K562 (cell line): Measurements from ENCODE around the gene DNAH3. TPM values are rescaled to one million over a fixed set of nuclear protein-coding genes. Genes with fewer than 3 reads are reported as not detected.
A peak's percentile ranks its signal among the peaks of the same experiment; 100 is the strongest.

Experiments
- ARID2 ChIP-seq: fragments of 450-650 bp; IDR thresholded peaks from 2 replicates; pipeline ENCODE4 v1.6.1; 2017; ENCODE audit warnings: antibody characterized with exemption, mild to moderate bottlenecking
- BHLHE40 ChIP-seq: IDR thresholded peaks from 2 replicates; pipeline ENCODE4 v1.6.1; 2011; ENCODE audit warnings: low read length, improper control_type of control experiment
- CCAR2 ChIP-seq: fragments of 200-400 bp; formaldehyde crosslinking; IDR thresholded peaks from 2 replicates; pipeline ENCODE4 v1.6.1; 2017; ENCODE audit warnings: mild to moderate bottlenecking, low read depth, low read length
- EHMT2 ChIP-seq: fragments of 450-650 bp; IDR thresholded peaks from 2 replicates; pipeline ENCODE4 v1.6.1; 2018; ENCODE audit warnings: antibody characterized with exemption
- GTF2E2 ChIP-seq: fragments of 200-800 bp; sonication (Bioruptor generic); IDR thresholded peaks from 2 replicates; pipeline ENCODE4 v1.6.1; 2016; ENCODE audit warnings: missing genetic modification characterization, missing compliant biosample characterization
- JUNB ChIP-seq: fragments of 450-650 bp; formaldehyde crosslinking; conservative IDR thresholded peaks from 2 replicates; pipeline ENCODE4 v1.4.0; 2020; ENCODE audit warnings: mild to moderate bottlenecking
- MCM2 ChIP-seq: fragments of 450-650 bp; IDR thresholded peaks from 2 replicates; pipeline ENCODE4 v1.6.1; 2017; ENCODE audit warnings: low read depth, mild to moderate bottlenecking
- MCM7 ChIP-seq, 2 experiments: fragments of 450-650 bp; IDR thresholded peaks; 2 replicates each; pipeline ENCODE4 v1.6.1; 2016 to 2018
- MXI1 ChIP-seq: IDR thresholded peaks from 2 replicates; pipeline ENCODE4 v1.6.1; 2011; ENCODE audit warnings: low read depth, mild to moderate bottlenecking, improper control_type of control experiment, low read length
- NBN ChIP-seq: fragments of 450-650 bp; IDR thresholded peaks from 2 replicates; pipeline ENCODE4 v1.6.1; 2016; ENCODE audit warnings: low read depth, mild to moderate bottlenecking
- POLR2A ChIP-seq: fragments of 450-650 bp; conservative IDR thresholded peaks from 2 replicates; pipeline ENCODE4 v1.6.1; 2016
- POLR3A ChIP-seq: IDR thresholded peaks from 2 replicates; pipeline ENCODE4 v1.6.1; 2011; ENCODE audit warnings: borderline replicate concordance, mild to moderate bottlenecking, moderate library complexity; ENCODE audit not compliant: insufficient read length, insufficient read depth; ENCODE audit errors: extremely low read depth
- SMARCC2 ChIP-seq: fragments of 450-650 bp; IDR thresholded peaks from 2 replicates; pipeline ENCODE4 v1.6.1; 2017; ENCODE audit warnings: antibody characterized with exemption, moderate library complexity, mild to moderate bottlenecking, low read depth
- SRSF9 ChIP-seq: fragments of 200-400 bp; formaldehyde crosslinking; IDR thresholded peaks from 2 replicates; pipeline ENCODE4 v1.6.1; 2017; ENCODE audit warnings: low read depth, low read length, borderline replicate concordance
- TRIM25 ChIP-seq: fragments of 450-650 bp; IDR thresholded peaks from 2 replicates; pipeline ENCODE4 v1.7.0; 2016; ENCODE audit warnings: borderline replicate concordance
- VEZF1 ChIP-seq: fragments of 200-800 bp; sonication (Bioruptor generic); IDR thresholded peaks from 2 replicates; pipeline ENCODE4 v1.6.1; 2017; ENCODE audit warnings: missing genetic modification characterization, missing compliant biosample characterization
- WHSC1 ChIP-seq: IDR thresholded peaks from one replicate; pipeline ENCODE4 v1.6.1; 2012; ENCODE audit warnings: low read length, control low read depth, inconsistent platforms
- ZNF239 ChIP-seq: fragments of 250-450 bp; sonication (Bioruptor Pico); IDR thresholded peaks from 2 replicates; pipeline ENCODE4 v1.4.0; 2020; ENCODE audit warnings: mild to moderate bottlenecking
- ZNF282 ChIP-seq: sonication (generic); formaldehyde crosslinking; IDR thresholded peaks from 2 replicates; pipeline ENCODE4 v1.8.1; 2023; ENCODE audit warnings: missing genetic modification reagents
- polyA plus RNA-seq, 8 experiments: library from polyadenylated mRNA; depleted of rRNA in 4 of 8; stranded (reverse) in 5 of 8; unstranded in 3 of 8; fragments of >200 nt; fragmentation: Nextera tagmentation in 2 of 8; fragmentation: Illumina TruSeq in 1 of 8; extraction: Ambion mirVana in 2 of 8; extraction: Trizol in 1 of 8; gene quantifications; 2 replicates each; pipeline versions ENCODE4 v1.2.1 to v1.2.3, GENCODE V29; 2011 to 2014; ENCODE audit warnings: inconsistent platforms in 1 of 8, missing spikeins in 1 of 8
- total RNA-seq, 7 experiments: library from RNA; depleted of rRNA in 6 of 7; stranded (reverse); fragments of >200 nt in 6 of 7; fragmentation: Illumina TruSeq in 2 of 7; extraction: Trizol in 2 of 7; gene quantifications; 2 replicates each; pipeline versions ENCODE4 v1.2.1 to v1.2.3, GENCODE V29; 2011 to 2021; ENCODE audit warnings: low replicate concordance in 1 of 7
- TF ChIP-seq, protein P1 (sequence below): fragments of 250-450 bp; sonication (Bioruptor Pico); IDR thresholded peaks from 2 replicates; pipeline ENCODE4 v1.8.0; 2022; ENCODE audit warnings: inconsistent platforms
- TF ChIP-seq, protein P2 (sequence below), 2 experiments: fragments of 250-450 bp in 1 of 2; fragments of 450-650 bp in 1 of 2; sonication (Bioruptor Pico) in 1 of 2; IDR thresholded peaks; 2 replicates each; pipeline versions ENCODE4 v1.6.1 to v1.8.0; 2016 to 2021; ENCODE audit warnings: mild to moderate bottlenecking in 2 of 2, moderate library complexity in 2 of 2, missing compliant biosample characterization in 1 of 2, missing genetic modification characterization in 1 of 2
- TF ChIP-seq, protein P3 (sequence below): sonication (generic); formaldehyde crosslinking; IDR thresholded peaks from 2 replicates; pipeline ENCODE4 v1.8.1; 2023; ENCODE audit warnings: mild to moderate bottlenecking, missing genetic modification reagents

DNAH3 gene
- total and polyA plus RNA-seq, 9 of the 15 experiments (the other 6 are each of a cell fraction or from before 2014, with no cell fraction given), result 0.32 to 0.84 (median 0.44) TPM

GRCh38 chr16:21116148-21116693, 34.4 kb downstream of the DNAH3 start (continued):
- peak; percentile 44; the same call in 1 of the 2 replicates for TF ChIP-seq VEZF1 (CRISPR knock-in tag)
- TF ChIP-seq CCAR2, result no peak
- TF ChIP-seq GTF2E2, result no peak
- TF ChIP-seq WHSC1, result no peak
- no peak for TF ChIP-seq JUNB (CRISPR knock-in tag)
- TF ChIP-seq ARID2, result no peak
- TF ChIP-seq MCM7 (IDR thresholded peaks at IDR 0.05), result no peak
- TF ChIP-seq ZNF239, result no peak
- TF ChIP-seq MCM2, result no peak
- no peak for TF ChIP-seq SMARCC2
- TF ChIP-seq MXI1, result no peak
- no peak for TF ChIP-seq ZNF282
- peak; percentile 68 for TF ChIP-seq POLR2A
- TF ChIP-seq, protein P1, sequence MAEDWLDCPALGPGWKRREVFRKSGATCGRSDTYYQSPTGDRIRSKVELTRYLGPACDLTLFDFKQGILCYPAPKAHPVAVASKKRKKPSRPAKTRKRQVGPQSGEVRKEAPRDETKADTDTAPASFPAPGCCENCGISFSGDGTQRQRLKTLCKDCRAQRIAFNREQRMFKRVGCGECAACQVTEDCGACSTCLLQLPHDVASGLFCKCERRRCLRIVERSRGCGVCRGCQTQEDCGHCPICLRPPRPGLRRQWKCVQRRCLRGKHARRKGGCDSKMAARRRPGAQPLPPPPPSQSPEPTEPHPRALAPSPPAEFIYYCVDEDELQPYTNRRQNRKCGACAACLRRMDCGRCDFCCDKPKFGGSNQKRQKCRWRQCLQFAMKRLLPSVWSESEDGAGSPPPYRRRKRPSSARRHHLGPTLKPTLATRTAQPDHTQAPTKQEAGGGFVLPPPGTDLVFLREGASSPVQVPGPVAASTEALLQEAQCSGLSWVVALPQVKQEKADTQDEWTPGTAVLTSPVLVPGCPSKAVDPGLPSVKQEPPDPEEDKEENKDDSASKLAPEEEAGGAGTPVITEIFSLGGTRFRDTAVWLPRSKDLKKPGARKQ (CRISPR knock-in tag), result no peak
- TF ChIP-seq SRSF9, result no peak
- TF ChIP-seq POLR3A, result no peak
- TF ChIP-seq, protein P2, sequence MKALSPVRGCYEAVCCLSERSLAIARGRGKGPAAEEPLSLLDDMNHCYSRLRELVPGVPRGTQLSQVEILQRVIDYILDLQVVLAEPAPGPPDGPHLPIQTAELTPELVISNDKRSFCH (CRISPR knock-in tag; IDR thresholded peaks at IDR 0.05), result no peak
- TF ChIP-seq, protein P2 (tag; IDR thresholded peaks at IDR 0.05), result no peak
- TF ChIP-seq TRIM25, result no peak
- no peak for TF ChIP-seq NBN
- TF ChIP-seq, protein P3, sequence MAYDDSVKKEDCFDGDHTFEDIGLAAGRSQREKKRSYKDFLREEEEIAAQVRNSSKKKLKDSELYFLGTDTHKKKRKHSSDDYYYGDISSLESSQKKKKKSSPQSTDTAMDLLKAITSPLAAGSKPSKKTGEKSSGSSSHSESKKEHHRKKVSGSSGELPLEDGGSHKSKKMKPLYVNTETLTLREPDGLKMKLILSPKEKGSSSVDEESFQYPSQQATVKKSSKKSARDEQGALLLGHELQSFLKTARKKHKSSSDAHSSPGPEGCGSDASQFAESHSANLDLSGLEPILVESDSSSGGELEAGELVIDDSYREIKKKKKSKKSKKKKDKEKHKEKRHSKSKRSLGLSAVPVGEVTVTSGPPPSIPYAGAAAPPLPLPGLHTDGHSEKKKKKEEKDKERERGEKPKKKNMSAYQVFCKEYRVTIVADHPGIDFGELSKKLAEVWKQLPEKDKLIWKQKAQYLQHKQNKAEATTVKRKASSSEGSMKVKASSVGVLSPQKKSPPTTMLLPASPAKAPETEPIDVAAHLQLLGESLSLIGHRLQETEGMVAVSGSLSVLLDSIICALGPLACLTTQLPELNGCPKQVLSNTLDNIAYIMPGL (CRISPR knock-in tag), result no peak
- TF ChIP-seq EHMT2, result peak; percentile 70
- peak; percentile 44; the same call in 1 of the 2 replicates for TF ChIP-seq BHLHE40
